NB4 (cell line): Measurements from ENCODE around the gene ADARB2.
"Not testable (repeated sequence)": the region's sequence is repeated elsewhere in the genome, so short reads cannot be mapped to it uniquely, and the experiment has no call there.

Source experiments
- DNase-seq: peaks from one replicate; pipeline ENCODE4 v3.0.0; 2010; ENCODE audit warnings: low read depth
- H3K4me3 ChIP-seq: one replicate; pipeline ENCODE4 v1.5.1; 2011; ENCODE audit warnings: mild to moderate bottlenecking, low read depth, low read length, moderate library complexity
- MYC ChIP-seq: IDR thresholded peaks from 2 replicates; pipeline ENCODE4 v1.6.1; 2011; ENCODE audit warnings: low read depth, low read length
- POLR2A ChIP-seq: IDR thresholded peaks from 2 replicates; pipeline ENCODE4 v1.6.1; 2011; ENCODE audit warnings: mild to moderate bottlenecking; ENCODE audit not compliant: insufficient read length; ENCODE audit errors: extremely low read depth
- TF ChIP-seq, protein P1 (sequence below): IDR thresholded peaks from 2 replicates; pipeline ENCODE4 v1.6.1; 2011; ENCODE audit warnings: low read depth, low read length
- TF ChIP-seq, protein P2 (sequence below): IDR thresholded peaks from one replicate; pipeline ENCODE4 v1.5.1; 2012; ENCODE audit warnings: low read depth, low read length

Gene ADARB2

DNA sequence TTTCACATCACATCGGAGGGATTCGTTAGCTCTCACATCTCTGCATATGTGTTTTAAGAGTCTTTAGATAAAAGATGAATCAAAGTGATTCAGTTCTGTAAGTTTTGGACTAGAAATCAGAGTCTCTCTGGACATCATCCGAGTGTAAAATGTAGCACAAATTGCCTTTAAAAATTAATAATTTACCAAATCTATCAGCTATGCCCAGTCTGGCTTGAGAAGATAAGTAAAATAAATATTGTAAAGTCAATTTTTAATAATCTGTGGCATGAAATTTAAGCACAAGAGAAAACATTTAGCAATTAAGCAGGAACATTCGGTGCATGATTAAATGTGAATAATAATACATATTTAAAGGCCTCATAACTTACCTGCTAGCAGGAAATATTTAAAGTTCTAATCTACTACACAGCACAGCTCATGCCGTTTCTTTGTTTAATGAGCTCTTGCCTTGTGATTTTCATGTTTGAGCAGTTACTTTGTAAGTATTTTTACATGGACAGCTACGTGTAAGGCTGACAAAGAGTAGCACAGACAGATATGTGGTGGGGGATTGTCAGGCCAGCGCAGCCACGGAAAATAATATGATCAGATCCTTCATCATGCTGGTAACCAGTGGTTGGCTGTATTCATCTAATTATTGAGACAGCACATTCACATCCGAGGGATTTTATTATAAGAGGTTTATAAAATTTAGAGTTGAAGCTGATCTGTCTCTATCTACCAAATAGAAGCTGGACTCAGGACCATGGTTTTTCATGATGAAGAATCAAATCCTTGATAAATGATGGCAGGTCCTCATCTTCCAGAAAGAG lies 317.3 kb downstream of the ADARB2 start:
- TF ChIP-seq, protein P1, sequence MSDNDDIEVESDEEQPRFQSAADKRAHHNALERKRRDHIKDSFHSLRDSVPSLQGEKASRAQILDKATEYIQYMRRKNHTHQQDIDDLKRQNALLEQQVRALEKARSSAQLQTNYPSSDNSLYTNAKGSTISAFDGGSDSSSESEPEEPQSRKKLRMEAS: no peak
- TF ChIP-seq, protein P2, sequence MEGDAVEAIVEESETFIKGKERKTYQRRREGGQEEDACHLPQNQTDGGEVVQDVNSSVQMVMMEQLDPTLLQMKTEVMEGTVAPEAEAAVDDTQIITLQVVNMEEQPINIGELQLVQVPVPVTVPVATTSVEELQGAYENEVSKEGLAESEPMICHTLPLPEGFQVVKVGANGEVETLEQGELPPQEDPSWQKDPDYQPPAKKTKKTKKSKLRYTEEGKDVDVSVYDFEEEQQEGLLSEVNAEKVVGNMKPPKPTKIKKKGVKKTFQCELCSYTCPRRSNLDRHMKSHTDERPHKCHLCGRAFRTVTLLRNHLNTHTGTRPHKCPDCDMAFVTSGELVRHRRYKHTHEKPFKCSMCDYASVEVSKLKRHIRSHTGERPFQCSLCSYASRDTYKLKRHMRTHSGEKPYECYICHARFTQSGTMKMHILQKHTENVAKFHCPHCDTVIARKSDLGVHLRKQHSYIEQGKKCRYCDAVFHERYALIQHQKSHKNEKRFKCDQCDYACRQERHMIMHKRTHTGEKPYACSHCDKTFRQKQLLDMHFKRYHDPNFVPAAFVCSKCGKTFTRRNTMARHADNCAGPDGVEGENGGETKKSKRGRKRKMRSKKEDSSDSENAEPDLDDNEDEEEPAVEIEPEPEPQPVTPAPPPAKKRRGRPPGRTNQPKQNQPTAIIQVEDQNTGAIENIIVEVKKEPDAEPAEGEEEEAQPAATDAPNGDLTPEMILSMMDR: no peak
- TF ChIP-seq MYC (no peak), POLR2A (no peak)
- no peak for DNase-seq
- H3K4me3 ChIP-seq: no peak overlapping the region

DNA sequence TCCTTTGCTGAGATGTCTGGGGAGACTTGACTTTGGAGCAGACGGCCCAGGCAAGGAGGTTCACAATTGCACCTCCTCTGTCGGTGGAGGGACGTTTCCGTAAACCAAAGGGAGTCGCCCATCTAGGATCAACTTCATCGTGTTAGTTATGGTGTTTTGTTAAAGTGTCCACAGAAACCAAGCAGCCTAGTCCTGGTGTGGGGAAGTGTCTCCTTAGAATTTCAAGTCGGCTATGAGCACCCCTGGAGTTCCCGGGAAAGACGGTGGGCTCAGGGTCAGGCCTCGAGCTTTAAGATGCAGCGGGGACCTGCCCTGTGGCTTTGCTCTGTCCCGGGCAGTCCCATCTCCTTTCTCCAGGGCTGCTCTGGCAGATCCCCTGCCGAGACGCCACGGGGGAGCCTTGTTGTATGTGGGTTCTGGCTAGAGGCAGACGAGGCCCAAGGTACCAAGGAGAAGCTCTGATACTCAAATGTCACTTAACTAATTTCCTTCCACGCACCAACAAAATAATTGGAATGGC lies 319.2 kb downstream of the ADARB2 start:
- H3K4me3 ChIP-seq: no peak overlapping the region
- TF ChIP-seq, protein P1: no peak
- no peak for TF ChIP-seq MYC
- TF ChIP-seq, protein P2: no peak
- TF ChIP-seq POLR2A: no peak
- DNase-seq: no peak

DNA sequence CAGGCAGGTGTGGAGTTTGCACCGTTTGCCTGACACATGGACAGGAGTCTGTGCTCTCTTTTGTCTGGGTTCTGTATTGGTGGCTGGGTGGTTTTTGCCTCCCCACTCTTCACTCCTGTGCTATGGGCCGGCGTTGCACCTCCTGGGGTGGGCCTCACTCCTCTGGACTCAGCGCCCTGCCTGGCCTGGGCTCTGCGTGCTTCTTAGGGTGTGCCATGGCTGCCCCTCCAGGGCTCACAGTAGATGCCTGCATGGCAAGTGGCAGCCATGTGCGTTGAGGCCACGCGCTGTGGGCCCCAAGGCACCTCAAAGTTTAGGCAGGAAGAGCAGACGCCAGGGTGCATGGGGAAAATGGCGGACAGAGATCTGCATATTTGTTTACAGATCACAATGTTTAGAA lies 319.8 kb downstream of the ADARB2 start:
- DNase-seq: no peak
- TF ChIP-seq POLR2A: no peak
- no peak for TF ChIP-seq MYC
- TF ChIP-seq, protein P1: no peak
- TF ChIP-seq, protein P2: no peak
- no peak overlapping the region for H3K4me3 ChIP-seq

DNA sequence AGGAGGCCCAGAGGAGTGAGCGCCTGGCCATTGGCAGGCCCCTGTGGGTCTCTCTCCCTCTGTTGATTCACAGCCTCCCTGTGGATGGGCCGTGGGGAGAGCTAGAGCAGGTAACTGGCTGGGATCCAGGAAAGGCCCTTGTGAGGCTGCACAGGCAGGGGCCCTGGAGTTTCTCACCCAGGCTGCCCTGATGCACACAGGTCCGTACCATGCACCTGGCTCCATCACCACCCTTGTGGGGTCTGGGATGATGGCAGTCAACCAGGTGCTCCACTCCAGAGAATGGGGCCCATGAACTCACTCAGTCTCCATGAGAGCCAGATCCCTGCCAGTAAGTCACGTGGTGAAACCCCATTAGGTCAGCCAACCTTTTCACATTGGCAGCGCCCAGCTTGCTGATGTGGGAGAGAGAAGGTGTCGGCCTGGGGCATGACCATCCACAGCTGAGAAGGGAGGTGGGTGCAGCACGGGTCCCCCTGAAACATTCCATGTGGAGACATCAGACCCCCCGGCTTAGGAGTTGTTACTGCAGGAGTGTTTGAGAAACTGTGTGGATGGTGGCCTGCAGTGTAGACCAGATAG lies 320.8 kb downstream of the ADARB2 start:
- no peak overlapping the region for H3K4me3 ChIP-seq
- TF ChIP-seq, protein P1: no peak
- TF ChIP-seq MYC: no peak
- TF ChIP-seq POLR2A: no peak
- TF ChIP-seq, protein P2: no peak
- DNase-seq: no peak

DNA sequence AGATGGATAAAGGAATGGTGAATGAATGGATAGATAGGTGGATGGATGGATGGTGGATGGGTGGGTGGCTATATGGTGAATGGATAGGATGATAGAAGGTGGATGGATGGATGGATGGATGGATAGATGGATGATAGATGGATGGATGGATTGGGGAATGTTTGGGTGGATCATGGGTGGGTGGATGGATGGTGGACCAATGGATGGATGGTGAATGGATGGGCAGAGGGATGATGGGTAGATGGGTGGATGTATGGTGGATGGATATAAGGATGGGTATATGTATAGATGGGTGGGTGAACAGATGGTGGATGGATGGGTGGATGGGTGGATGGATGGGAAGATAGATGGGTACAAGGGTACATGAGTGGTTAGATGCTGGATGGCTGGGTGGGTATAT lies 322.4 kb downstream of the ADARB2 start:
- DNase-seq: no peak
- TF ChIP-seq POLR2A (no peak), MYC (no peak)
- TF ChIP-seq, protein P1: no peak
- TF ChIP-seq, protein P2: no peak
- H3K4me3 ChIP-seq: no peak overlapping the region

DNA sequence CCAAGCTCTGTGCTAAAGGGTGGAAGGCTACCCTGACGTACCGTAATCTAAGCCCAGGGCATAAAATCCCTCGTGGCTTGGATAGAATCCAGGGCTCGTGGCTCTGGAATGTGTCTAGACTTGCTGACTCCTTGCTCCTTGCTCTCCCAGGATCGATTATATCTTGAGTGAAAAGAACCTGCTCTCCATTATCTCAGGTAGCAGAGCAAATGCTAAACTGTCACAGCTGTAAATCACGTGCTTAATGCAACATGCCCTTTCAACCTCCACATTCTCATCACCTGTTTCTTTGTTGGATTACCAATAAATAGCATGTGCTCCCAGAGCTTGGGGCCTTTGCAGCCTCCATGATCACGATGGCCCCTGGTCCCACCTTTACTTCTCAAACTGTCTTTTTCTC lies 323.0 kb downstream of the ADARB2 start:
- DNase-seq, H3K4me3 ChIP-seq: not testable (repeated sequence)
